Progenitor cell of endocrine pancreas (in vitro differentiated cells): Measurements from ENCODE around the gene SUPT6H. TPM values are rescaled to one million over a fixed set of nuclear protein-coding genes. Genes with fewer than 3 reads are reported as not detected.

Source experiments
- DNase-seq: peaks from one replicate; pipeline ENCODE4 v3.0.0; 2021; ENCODE audit warnings: low spot score; ENCODE audit not compliant: unreplicated experiment
- H3K27ac Mint-ChIP-seq: 2 replicates; pipeline ENCODE4 v1.8.0; 2021; ENCODE audit warnings: mild to moderate bottlenecking, moderate library complexity, mixed read lengths
- H3K27me3 Mint-ChIP-seq: 2 replicates; pipeline ENCODE4 v1.8.0; 2021; ENCODE audit warnings: mixed read lengths
- H3K36me3 Mint-ChIP-seq: 2 replicates; pipeline ENCODE4 v1.8.0; 2022; ENCODE audit warnings: mixed read lengths; ENCODE audit not compliant: insufficient read depth
- H3K4me1 Mint-ChIP-seq: 2 replicates; pipeline ENCODE4 v1.8.0; 2021; ENCODE audit warnings: low read depth, mixed read lengths
- H3K4me3 Mint-ChIP-seq: 2 replicates; pipeline ENCODE4 v1.8.0; 2021; ENCODE audit warnings: low read depth, mild to moderate bottlenecking, moderate library complexity, mixed read lengths
- H3K9me3 Mint-ChIP-seq: 2 replicates; pipeline ENCODE4 v1.8.0; 2021; ENCODE audit warnings: low read depth, mixed read lengths
- CTCF ChIP-seq: fragments of 200-600 bp; sonication (generic); IDR thresholded peaks from one replicate; pipeline ENCODE4 v1.5.0; 2021; ENCODE audit warnings: antibody characterized with exemption, mild to moderate bottlenecking; ENCODE audit not compliant: unreplicated experiment
- total RNA-seq: library from RNA; stranded (reverse); gene quantifications from 2 replicates; pipeline ENCODE4 v1.2.1, GENCODE V29; 2021

The SUPT6H gene
- total RNA-seq, 1 donor from 2014 or later = 80.0 TPM

GRCh38 chr17:28737316-28737715 is 75.3 kb downstream of the SUPT6H start:
- Mint-ChIP-seq H3K9me3 (no peaks in the 10 kb centered on the region), H3K27ac (no peak overlapping the region), H3K36me3 (peaks cover 6% of the 10 kb centered on the region), H3K4me1 (no peaks in the 10 kb centered on the region), H3K27me3 (no peaks in the 10 kb centered on the region), H3K4me3 (no peak overlapping the region)
- TF ChIP-seq CTCF = no peak
- no peak for DNase-seq

GRCh38 chr17:28737770-28738679 is 76.0 kb downstream of the SUPT6H start:
- H3K4me1 Mint-ChIP-seq = peaks cover under 1% of the 10 kb centered on the region
- H3K36me3 Mint-ChIP-seq = peaks cover 6% of the 10 kb centered on the region
- no peaks in the 10 kb centered on the region for H3K27me3 Mint-ChIP-seq
- no peak overlapping the region for H3K27ac Mint-ChIP-seq
- no peak for TF ChIP-seq CTCF
- DNase-seq = no peak
- H3K9me3 Mint-ChIP-seq = no peaks in the 10 kb centered on the region
- no peak overlapping the region for H3K4me3 Mint-ChIP-seq

- H3K27me3 Mint-ChIP-seq = no peaks in the 10 kb centered on the region
- TF ChIP-seq CTCF = no peak
- no peaks in the 10 kb centered on the region for H3K9me3 Mint-ChIP-seq
- DNase-seq = no peak
- no peak overlapping the region for H3K27ac Mint-ChIP-seq
- peaks cover 6% of the 10 kb centered on the region for H3K36me3 Mint-ChIP-seq
- H3K4me1 Mint-ChIP-seq = peaks cover 3% of the 10 kb centered on the region
- no peak overlapping the region for H3K4me3 Mint-ChIP-seq
These were observed 76.8 kb downstream of the SUPT6H start for GRCh38 chr17:28738680-28739384.

GRCh38 chr17:28740406-28741357 is 78.7 kb downstream of the SUPT6H start:
- no peak for DNase-seq
- H3K27me3 Mint-ChIP-seq = no peaks in the 10 kb centered on the region
- peaks cover 3% of the 10 kb centered on the region for H3K4me1 Mint-ChIP-seq
- H3K36me3 Mint-ChIP-seq = peaks cover 7% of the 10 kb centered on the region
- no peaks in the 10 kb centered on the region for H3K9me3 Mint-ChIP-seq
- H3K4me3 Mint-ChIP-seq = no peak overlapping the region
- no peak for TF ChIP-seq CTCF
- no peak overlapping the region for H3K27ac Mint-ChIP-seq
